PC-9 (cell line): ENCODE data around the gene OR2A5. TPM values are rescaled to one million over a fixed set of nuclear protein-coding genes. Genes with fewer than 3 reads are reported as not detected.

Source experiments
- Bru-seq: library from RNA; stranded (reverse); fragments of 400-500 nt; gene quantifications from one replicate; lab custom pipeline; 2021; lab: Mats Ljungman, UMichigan
- BruChase-seq, 2 experiments: library from RNA; stranded (reverse); fragments of 400-500 nt; gene quantifications; one replicate each; lab custom pipeline; 2021; lab: Mats Ljungman, UMichigan
- BruUV-seq: library from RNA; stranded (reverse); fragments of 400-500 nt; replicated peaks from 2 replicates; lab custom pipeline; 2021; lab: Mats Ljungman, UMichigan
- CTCF ChIA-PET: fragments of 300-600 bp; sonication (Branson Sonifier 250); formaldehyde crosslinking; loops from one replicate; lab custom pipeline; 2022; ENCODE audit warnings: antibody characterized with exemption; lab: Charles Lee
- POLR2A ChIA-PET: fragments of 300-600 bp; sonication (Branson Sonifier 250); formaldehyde crosslinking; loops from one replicate; lab custom pipeline; 2022; ENCODE audit warnings: antibody characterized with exemption; ENCODE audit not compliant: unreplicated experiment; lab: Charles Lee
- DNase-seq, 2 experiments: peaks; one replicate each; pipeline versions ENCODE4 v3.0.0 to v3.0.0-alpha.2; 2015 to 2022; ENCODE audit warnings: mixed read lengths in 1 of 2
- H2AFZ ChIP-seq: fragments of 200-600 bp; sonication (generic); 2 replicates; pipeline ENCODE4 v1.8.1; 2017; ENCODE audit warnings: antibody characterized with exemption
- H3F3A ChIP-seq: fragments of 200-600 bp; sonication (generic); 2 replicates; pipeline ENCODE4 v1.8.1; 2017; ENCODE audit warnings: antibody characterized with exemption, mild to moderate bottlenecking, low read depth; ENCODE audit not compliant: insufficient read depth
- H3K27ac ChIP-seq: fragments of 200-600 bp; sonication (generic); 2 replicates; pipeline ENCODE4 v1.6.1; 2016; ENCODE audit warnings: mixed run types
- H3K27me3 ChIP-seq: fragments of 200-600 bp; sonication (generic); 2 replicates; pipeline ENCODE4 v1.6.1; 2016; ENCODE audit warnings: low read depth, mixed run types; ENCODE audit not compliant: insufficient read depth
- H3K36me3 ChIP-seq: fragments of 200-600 bp; sonication (generic); 2 replicates; pipeline ENCODE4 v1.6.1; 2016; ENCODE audit warnings: low read depth, mixed run types
- H3K4me1 ChIP-seq: fragments of 200-600 bp; sonication (generic); replicated peaks from 2 replicates; pipeline ENCODE4 v1.6.1; 2016; ENCODE audit warnings: mixed run types; ENCODE audit not compliant: insufficient read depth
- H3K4me2 ChIP-seq: fragments of 200-600 bp; sonication (generic); 2 replicates; pipeline ENCODE4 v1.6.1; 2017; ENCODE audit warnings: mixed run types
- H3K4me3 ChIP-seq: fragments of 200-600 bp; sonication (generic); 2 replicates; pipeline ENCODE4 v1.6.1; 2016; ENCODE audit warnings: mixed run types
- H3K79me2 ChIP-seq: fragments of 200-600 bp; sonication (generic); 2 replicates; pipeline ENCODE4 v1.6.1; 2017; ENCODE audit warnings: low read depth, mixed run types
- H3K9me2 ChIP-seq: fragments of 200-600 bp; sonication (generic); 2 replicates; pipeline ENCODE4 v1.8.1; 2017; ENCODE audit warnings: mild to moderate bottlenecking; ENCODE audit not compliant: insufficient read depth
- H3K9me3 ChIP-seq: fragments of 200-600 bp; sonication (generic); 2 replicates; pipeline ENCODE4 v1.8.1; 2016; ENCODE audit warnings: low read depth; ENCODE audit not compliant: insufficient read depth
- H4K20me1 ChIP-seq: fragments of 200-600 bp; sonication (generic); 2 replicates; pipeline ENCODE4 v1.8.1; 2017; ENCODE audit not compliant: insufficient read depth
- EZH2 ChIP-seq: fragments of 200-600 bp; sonication (generic); IDR thresholded peaks from 2 replicates; pipeline ENCODE4 v1.8.0; 2017; ENCODE audit warnings: antibody characterized with exemption, low read depth
- intact Hi-C: fragments of 100-400 bp; cut with micrococcal nuclease; formaldehyde crosslinking; loops from one replicate; pipeline ENCODE4 v1.10.0; 2022; ENCODE audit not compliant: unreplicated experiment
- long read RNA-seq: library from polyadenylated mRNA; stranded (forward); transcript quantifications from one replicate; pipeline ENCODE4 v2.0.0, GENCODE V29; 2022
- total RNA-seq: library from RNA; stranded (reverse); gene quantifications from 2 replicates; pipeline ENCODE4 v1.2.3, GENCODE V29; 2021
- TF ChIP-seq, protein P1 (sequence below): fragments of 200-600 bp; sonication (generic); conservative IDR thresholded peaks from 2 replicates; pipeline ENCODE4 v1.6.1; 2017; ENCODE audit warnings: mixed run types, antibody characterized with exemption, mild to moderate bottlenecking, moderate library complexity

Gene OR2A5, protein sequence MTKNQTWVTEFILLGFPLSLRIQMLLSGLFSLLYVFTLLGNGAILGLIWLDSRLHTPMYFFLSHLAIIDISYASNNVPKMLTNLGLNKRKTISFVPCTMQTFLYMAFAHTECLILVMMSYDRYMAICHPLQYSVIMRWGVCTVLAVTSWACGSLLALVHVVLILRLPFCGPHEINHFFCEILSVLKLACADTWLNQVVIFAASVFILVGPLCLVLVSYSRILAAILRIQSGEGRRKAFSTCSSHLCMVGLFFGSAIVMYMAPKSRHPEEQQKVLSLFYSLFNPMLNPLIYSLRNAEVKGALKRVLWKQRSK
- total RNA-seq (not detected in 2 replicates), Bru-seq, nascent RNA (not detected), BruChase-seq, experiment 1, labeled RNA remaining after a 2-hour chase (not detected), BruChase-seq, experiment 2, labeled RNA remaining after a 6-hour chase (not detected)
- long read RNA-seq, result 0 reads

DNA sequence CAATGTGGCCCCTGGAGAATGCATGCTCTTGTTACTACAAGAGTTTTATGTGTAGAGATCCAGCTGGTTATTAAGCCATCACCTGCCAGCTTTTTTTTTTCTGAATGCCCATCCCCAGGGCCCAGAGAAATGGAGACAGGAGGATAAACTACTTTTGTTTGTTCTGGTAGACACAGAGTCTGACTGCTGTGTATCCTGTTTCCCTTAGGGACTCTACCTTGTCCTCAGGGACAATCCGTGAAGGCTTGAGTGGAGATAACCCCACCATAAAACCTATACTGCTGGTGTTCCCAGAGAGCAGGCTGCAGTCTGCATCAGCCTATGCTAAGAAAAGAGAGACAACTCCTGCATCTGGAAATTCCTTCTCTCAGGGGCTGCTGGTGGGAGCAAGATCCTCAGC, at the start of gene OR2A5:
TSS of gene OR2A5 (plus strand) at position 301 of the 400 bp plus-strand sequence. CDS start 1,454 bp downstream, outside the sequence.
- no peak within 1 kb of the TSS for H3K4me3 ChIP-seq
- CTCF ChIA-PET, result no interaction called here
- DNase-seq, result no peak
- H3K27me3 ChIP-seq, result no peaks in the 10 kb centered on the region
- no peaks in the 10 kb centered on the region for H3K36me3 ChIP-seq
- H2AFZ ChIP-seq, result no peak within 1 kb of the TSS
- no peaks in the 10 kb centered on the region for H4K20me1 ChIP-seq
- H3K27ac ChIP-seq, result no peak within 1 kb of the TSS
- H3K79me2 ChIP-seq, result no peaks in the 10 kb centered on the region
- no peaks in the 10 kb centered on the region for H3K9me2 ChIP-seq
- TF ChIP-seq EZH2, result no peak
- TF ChIP-seq, protein P1, sequence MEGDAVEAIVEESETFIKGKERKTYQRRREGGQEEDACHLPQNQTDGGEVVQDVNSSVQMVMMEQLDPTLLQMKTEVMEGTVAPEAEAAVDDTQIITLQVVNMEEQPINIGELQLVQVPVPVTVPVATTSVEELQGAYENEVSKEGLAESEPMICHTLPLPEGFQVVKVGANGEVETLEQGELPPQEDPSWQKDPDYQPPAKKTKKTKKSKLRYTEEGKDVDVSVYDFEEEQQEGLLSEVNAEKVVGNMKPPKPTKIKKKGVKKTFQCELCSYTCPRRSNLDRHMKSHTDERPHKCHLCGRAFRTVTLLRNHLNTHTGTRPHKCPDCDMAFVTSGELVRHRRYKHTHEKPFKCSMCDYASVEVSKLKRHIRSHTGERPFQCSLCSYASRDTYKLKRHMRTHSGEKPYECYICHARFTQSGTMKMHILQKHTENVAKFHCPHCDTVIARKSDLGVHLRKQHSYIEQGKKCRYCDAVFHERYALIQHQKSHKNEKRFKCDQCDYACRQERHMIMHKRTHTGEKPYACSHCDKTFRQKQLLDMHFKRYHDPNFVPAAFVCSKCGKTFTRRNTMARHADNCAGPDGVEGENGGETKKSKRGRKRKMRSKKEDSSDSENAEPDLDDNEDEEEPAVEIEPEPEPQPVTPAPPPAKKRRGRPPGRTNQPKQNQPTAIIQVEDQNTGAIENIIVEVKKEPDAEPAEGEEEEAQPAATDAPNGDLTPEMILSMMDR, result no peak
- H3K4me1 ChIP-seq, result no peaks in the 10 kb centered on the region
- no peaks in the 10 kb centered on the region for H3F3A ChIP-seq
- no peaks in the 10 kb centered on the region for H3K9me3 ChIP-seq
- no TSS peak for BruUV-seq
- intact Hi-C loops, result no loop called here
- H3K4me2 ChIP-seq, result no peak within 1 kb of the TSS
- POLR2A ChIA-PET, result no interaction called here

DNA sequence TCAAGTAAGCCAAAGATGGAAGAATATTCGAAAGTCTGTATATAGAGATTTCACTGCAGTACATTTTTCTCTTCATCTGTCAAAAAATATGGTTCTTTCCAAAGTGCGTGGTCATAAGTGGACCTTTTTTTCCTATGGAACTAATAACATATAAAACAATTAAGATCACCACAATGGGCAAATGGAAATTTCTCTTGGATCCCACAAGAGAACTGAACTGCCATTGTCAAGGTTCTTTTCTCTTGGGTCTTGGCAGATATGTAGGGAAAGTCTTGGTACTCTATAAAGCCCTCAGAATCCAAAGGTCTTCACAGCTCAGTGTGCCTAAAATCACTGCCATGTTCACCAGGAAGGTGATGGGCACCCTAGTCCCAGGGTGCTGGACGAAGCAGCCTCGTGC, 48.7 kb upstream of the OR2A5 start, which contains the start of gene OR6B1:
TSS of gene OR6B1 (plus strand) at position 301 of the 400 bp plus-strand sequence. CDS start 3,677 bp downstream, outside the sequence.
- Histone ChIP-seq H3K36me3 (no peaks in the 10 kb centered on the region), H3K79me2 (no peaks in the 10 kb centered on the region), H3K27ac (no peak within 1 kb of the TSS), H3K9me2 (no peaks in the 10 kb centered on the region), H2AFZ (no peak within 1 kb of the TSS), H3K4me1 (no peaks in the 10 kb centered on the region), H3K4me3 (no peak within 1 kb of the TSS), H3F3A (no peaks in the 10 kb centered on the region), H4K20me1 (no peaks in the 10 kb centered on the region), H3K27me3 (no peaks in the 10 kb centered on the region), H3K4me2 (no peak within 1 kb of the TSS), H3K9me3 (no peaks in the 10 kb centered on the region)
- intact Hi-C loops, result no loop called here
- BruUV-seq, result no TSS peak
- ChIA-PET CTCF (no interaction called here), POLR2A (no interaction called here)
- DNase-seq, result no peak
- TF ChIP-seq, protein P1, result no peak
- no peak for TF ChIP-seq EZH2

DNA sequence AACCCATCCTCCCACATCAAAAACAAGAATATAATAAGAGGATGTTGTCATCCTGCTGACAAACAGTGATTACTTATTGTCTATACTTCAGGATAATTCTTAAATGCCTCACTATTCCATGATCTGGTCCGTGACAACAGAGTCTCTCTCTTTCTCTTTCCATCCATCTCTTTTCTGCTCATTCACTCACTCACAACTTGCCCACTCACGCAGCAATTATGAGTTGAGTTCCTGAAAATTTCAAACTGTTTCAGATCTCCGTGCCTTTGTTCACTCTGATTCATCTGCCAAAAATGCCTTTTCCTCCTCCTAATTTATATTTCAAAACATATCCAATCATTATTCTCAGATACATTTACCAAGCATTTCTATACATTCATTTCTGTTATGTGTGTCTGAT, 47.2 kb upstream of the OR2A5 start:
- H3K27me3 ChIP-seq, result no peaks in the 10 kb centered on the region
- POLR2A ChIA-PET, result no interaction called here
- no peak overlapping the region for H3K4me2 ChIP-seq

More for the DNA sequence above, 47.2 kb upstream of the OR2A5 start:
- Histone ChIP-seq H3F3A (no peaks in the 10 kb centered on the region), H3K9me2 (no peaks in the 10 kb centered on the region), H3K36me3 (no peaks in the 10 kb centered on the region), H3K27ac (no peak overlapping the region), H3K79me2 (no peaks in the 10 kb centered on the region), H3K4me3 (no peak overlapping the region), H3K9me3 (no peaks in the 10 kb centered on the region), H2AFZ (no peak overlapping the region), H3K4me1 (no peaks in the 10 kb centered on the region), H4K20me1 (no peaks in the 10 kb centered on the region)
- DNase-seq, result no peak
- CTCF ChIA-PET, result no interaction called here
- TF ChIP-seq, protein P1, result no peak
- no peak for TF ChIP-seq EZH2
- no TSS peak for BruUV-seq
- intact Hi-C loops, result no loop called here
